AG04449 (cell line): ENCODE results near the gene MTOR.

Experiments
- CTCF ChIA-PET: fragments of 350-600 bp; formaldehyde crosslinking; extraction: SDS; loops from one replicate; lab custom pipeline; 2021; ENCODE audit warnings: antibody characterized with exemption; lab: Yijun Ruan, JAX
- POLR2A ChIA-PET: fragments of 400-600, 350-600 bp; formaldehyde crosslinking; extraction: SDS; loops from one replicate; lab custom pipeline; 2020; ENCODE audit warnings: antibody characterized with exemption, inconsistent platforms; lab: Yijun Ruan, JAX
- DNase-seq: peaks from one replicate; pipeline ENCODE4 v3.0.0-alpha.2; 2010; ENCODE audit warnings: low read depth, low spot score
- H3K4me3 ChIP-seq: 2 replicates; pipeline ENCODE4 v1.5.1; 2011; ENCODE audit warnings: low read depth, mild to moderate bottlenecking, control low read depth, low read length
- TF ChIP-seq, protein P1 (sequence below): IDR thresholded peaks from one replicate; pipeline ENCODE4 v1.5.1; 2011; ENCODE audit warnings: mild to moderate bottlenecking, moderate library complexity, low read length, control low read depth, inconsistent platforms; ENCODE audit not compliant: insufficient read depth; ENCODE audit errors: missing control alignments

MTOR gene

DNA sequence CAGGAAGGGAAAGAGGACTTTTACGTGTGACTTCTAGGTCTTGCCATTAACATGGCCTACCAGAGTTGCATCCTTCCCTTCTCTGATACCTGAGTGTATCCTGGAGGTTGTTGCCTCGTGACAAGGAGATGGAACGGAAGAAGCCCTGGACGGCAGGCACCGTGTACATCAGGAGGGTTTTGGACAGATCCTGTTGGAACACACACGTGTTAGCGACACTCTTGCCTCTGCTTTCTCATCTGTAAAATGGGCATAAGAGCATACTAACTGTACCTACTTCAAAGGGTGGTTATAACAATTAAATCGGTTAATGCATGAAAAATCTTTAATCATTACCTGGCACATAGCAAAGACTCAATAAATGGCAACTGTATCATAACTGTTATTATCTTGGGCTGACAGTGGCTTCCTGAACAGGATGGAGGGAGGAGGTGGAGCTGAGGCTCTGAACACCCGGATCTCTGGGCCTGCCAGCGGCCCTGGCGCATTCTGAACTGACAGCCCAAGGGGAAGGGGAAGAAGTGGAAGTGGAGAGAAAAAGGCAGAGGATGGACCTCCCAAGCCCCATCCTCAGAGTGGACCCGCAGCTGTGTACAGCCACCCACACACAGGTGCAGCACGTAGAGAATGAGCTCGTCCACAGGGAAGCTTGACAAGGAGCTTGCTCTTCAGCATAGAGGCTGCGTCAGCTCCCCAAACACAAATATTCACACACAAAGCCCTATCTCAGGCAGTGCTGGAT, 132.5 kb downstream of the MTOR start:
- TF ChIP-seq, protein P1, sequence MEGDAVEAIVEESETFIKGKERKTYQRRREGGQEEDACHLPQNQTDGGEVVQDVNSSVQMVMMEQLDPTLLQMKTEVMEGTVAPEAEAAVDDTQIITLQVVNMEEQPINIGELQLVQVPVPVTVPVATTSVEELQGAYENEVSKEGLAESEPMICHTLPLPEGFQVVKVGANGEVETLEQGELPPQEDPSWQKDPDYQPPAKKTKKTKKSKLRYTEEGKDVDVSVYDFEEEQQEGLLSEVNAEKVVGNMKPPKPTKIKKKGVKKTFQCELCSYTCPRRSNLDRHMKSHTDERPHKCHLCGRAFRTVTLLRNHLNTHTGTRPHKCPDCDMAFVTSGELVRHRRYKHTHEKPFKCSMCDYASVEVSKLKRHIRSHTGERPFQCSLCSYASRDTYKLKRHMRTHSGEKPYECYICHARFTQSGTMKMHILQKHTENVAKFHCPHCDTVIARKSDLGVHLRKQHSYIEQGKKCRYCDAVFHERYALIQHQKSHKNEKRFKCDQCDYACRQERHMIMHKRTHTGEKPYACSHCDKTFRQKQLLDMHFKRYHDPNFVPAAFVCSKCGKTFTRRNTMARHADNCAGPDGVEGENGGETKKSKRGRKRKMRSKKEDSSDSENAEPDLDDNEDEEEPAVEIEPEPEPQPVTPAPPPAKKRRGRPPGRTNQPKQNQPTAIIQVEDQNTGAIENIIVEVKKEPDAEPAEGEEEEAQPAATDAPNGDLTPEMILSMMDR = no peak
- ChIA-PET CTCF (no interaction called here), POLR2A (no interaction called here)
- H3K4me3 ChIP-seq = no peak overlapping the region
- DNase-seq = no peak

GRCh38 chr1:11126569-11126968, 135.8 kb downstream of the MTOR start:
- ChIA-PET CTCF (interaction anchor here (1.0 kb wide), 1 partner anchor 516 kb away, joined by 3 read pairs; no protein-coding TSS in a partner anchor), POLR2A (no interaction called here)
- no peak overlapping the region for H3K4me3 ChIP-seq
- TF ChIP-seq, protein P1 = no peak
- no peak for DNase-seq

GRCh38 chr1:11125931-11126330, 136.4 kb downstream of the MTOR start:
- H3K4me3 ChIP-seq = no peak overlapping the region
- no peak for DNase-seq
- ChIA-PET POLR2A (no interaction called here), CTCF (no interaction called here)
- TF ChIP-seq, protein P1 = no peak

DNA sequence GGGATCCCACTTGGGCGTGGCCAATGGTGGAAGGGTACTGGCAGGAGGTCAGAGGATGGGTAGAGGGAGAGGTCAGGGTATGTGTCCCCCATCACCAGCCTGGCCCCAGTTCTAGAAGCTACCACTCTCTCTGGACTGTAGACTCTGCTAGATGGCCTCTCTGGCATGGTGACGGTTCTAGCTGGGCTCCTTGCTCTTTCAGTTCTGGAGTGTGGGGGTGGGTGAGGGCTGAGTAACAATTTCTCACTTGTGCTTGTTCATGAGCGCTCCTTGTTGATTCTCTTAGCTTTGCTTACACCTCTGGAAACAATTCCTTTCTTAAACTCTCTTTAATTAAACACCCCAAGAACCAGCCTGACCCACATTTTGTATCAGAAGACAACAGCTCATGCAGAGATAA, 137.4 kb downstream of the MTOR start:
- TF ChIP-seq, protein P1 = no peak
- POLR2A ChIA-PET = interaction anchor here (0.6 kb wide), 1 partner anchor 22 kb away, joined by 3 read pairs; no protein-coding TSS in a partner anchor
- no peak for DNase-seq

GRCh38 chr1:11116318-11116717, 146.0 kb downstream of the MTOR start:
- DNase-seq = no peak
- POLR2A ChIA-PET = no interaction called here
- no peak overlapping the region for H3K4me3 ChIP-seq
- CTCF ChIA-PET = interaction anchor here (0.6 to 1.8 kb wide), 2 partner anchors 78 to 123 kb away, joined by 4 read pairs; no protein-coding TSS in a partner anchor
- TF ChIP-seq, protein P1 = no peak

More for the DNA sequence above, 137.4 kb downstream of the MTOR start:
- H3K4me3 ChIP-seq = no peak overlapping the region
- CTCF ChIA-PET = no interaction called here

DNA sequence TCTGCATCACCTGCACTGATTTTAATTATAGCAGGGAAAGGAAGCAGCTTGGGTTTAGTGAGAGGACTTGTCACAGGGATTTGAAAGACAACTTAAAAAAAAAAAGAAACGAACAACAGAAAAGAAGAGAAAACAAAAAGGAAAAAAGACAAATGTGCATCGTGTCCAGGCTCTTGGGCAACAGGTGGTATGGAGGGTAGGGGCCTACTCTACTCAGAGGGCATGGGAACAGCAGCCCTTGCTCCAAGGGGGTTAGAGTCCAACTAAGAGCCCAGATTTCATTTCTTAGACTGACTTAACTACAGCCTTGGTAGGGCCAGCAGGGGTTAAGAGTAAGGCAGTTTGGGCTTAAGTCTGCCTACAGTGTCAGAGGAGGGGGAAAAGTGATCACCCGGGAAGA, 147.4 kb downstream of the MTOR start:
- POLR2A ChIA-PET = no interaction called here

More for the DNA sequence above, 147.4 kb downstream of the MTOR start:
- no peak for DNase-seq
- H3K4me3 ChIP-seq = no peak overlapping the region
- TF ChIP-seq, protein P1 = no peak
- CTCF ChIA-PET = interaction anchor here (1.8 kb wide), 1 partner anchor 77 kb away, joined by 4 read pairs; no protein-coding TSS in a partner anchor
